Neutrophil (primary cell): Measurements from ENCODE around the gene RPGRIP1.
"Not testable (repeated sequence)": the region's sequence is repeated elsewhere in the genome, so short reads cannot be mapped to it uniquely, and the experiment has no call there.

Experiments used
- H3K27ac ChIP-seq: fragments of 200-600 bp; sonication (generic); 2 replicates; pipeline ENCODE4 v1.5.1; 2016; ENCODE audit warnings: mild to moderate bottlenecking, moderate library complexity
- H3K27me3 ChIP-seq: fragments of 200-600 bp; sonication (generic); 2 replicates; pipeline ENCODE4 v1.6.0; 2016; ENCODE audit warnings: mild to moderate bottlenecking
- H3K36me3 ChIP-seq: fragments of 200-600 bp; sonication (generic); 2 replicates; pipeline ENCODE4 v1.5.1; 2017
- H3K4me1 ChIP-seq, 2 experiments: fragments of 200-600 bp in 1 of 2; sonication (generic) in 1 of 2; 1 replicate in 1 of 2; 2 replicates in 1 of 2; pipeline versions ENCODE4 v1.5.1 to v1.6.1; 2013 to 2016; ENCODE audit warnings: low read depth in 1 of 2, low read length in 1 of 2, mild to moderate bottlenecking in 1 of 2, moderate library complexity in 1 of 2; ENCODE audit not compliant: control insufficient read depth in 1 of 2, insufficient read depth in 1 of 2
- H3K4me3 ChIP-seq, 2 experiments: fragments of 200-600 bp in 1 of 2; sonication (generic) in 1 of 2; 1 replicate in 1 of 2; 2 replicates in 1 of 2; pipeline ENCODE4 v1.5.1; 2013 to 2016; ENCODE audit warnings: low read depth in 1 of 2, low read length in 1 of 2, mild to moderate bottlenecking in 1 of 2, moderate library complexity in 1 of 2
- H3K9me3 ChIP-seq: fragments of 200-600 bp; sonication (generic); 2 replicates; pipeline ENCODE4 v1.5.1; 2016
- CTCF ChIP-seq: fragments of 200-600 bp; sonication (generic); IDR thresholded peaks from 2 replicates; pipeline ENCODE4 v1.5.1; 2016; ENCODE audit warnings: antibody characterized with exemption

Gene RPGRIP1

GRCh38 chr14:21287168-21287567 lies 7.3 kb downstream of the RPGRIP1 start:
- Histone ChIP-seq H3K27ac (no peak overlapping the region), H3K36me3 (no peaks in the 10 kb centered on the region), H3K4me1 (no peaks in the 10 kb centered on the region), H3K27me3 (no peaks in the 10 kb centered on the region), H3K9me3 (no peaks in the 10 kb centered on the region), H3K4me3 (no peak overlapping the region)
- no peak for TF ChIP-seq CTCF

GRCh38 chr14:21294026-21294425 lies 14.1 kb downstream of the RPGRIP1 start:
- H3K4me1 ChIP-seq, H3K27me3 ChIP-seq, H3K36me3 ChIP-seq, H3K4me3 ChIP-seq, H3K9me3 ChIP-seq, H3K27ac ChIP-seq: not testable (repeated sequence)

GRCh38 chr14:21298358-21298757 lies 18.5 kb downstream of the RPGRIP1 start:
- TF ChIP-seq CTCF: no peak
- Histone ChIP-seq H3K4me3 (no peak overlapping the region), H3K27me3 (peaks cover 44% of the 10 kb centered on the region), H3K9me3 (no peaks in the 10 kb centered on the region), H3K4me1 (peaks cover 0 to 4% of the 10 kb centered on the region in 2 experiments), H3K27ac (no peak overlapping the region), H3K36me3 (no peaks in the 10 kb centered on the region)

GRCh38 chr14:21299562-21300130 lies 19.8 kb downstream of the RPGRIP1 start:
- H3K27ac ChIP-seq: no peak overlapping the region
- H3K36me3 ChIP-seq: no peaks in the 10 kb centered on the region
- peaks cover 44% of the 10 kb centered on the region for H3K27me3 ChIP-seq
- TF ChIP-seq CTCF: no peak
- no peaks in the 10 kb centered on the region for H3K9me3 ChIP-seq
- no peak overlapping the region for H3K4me3 ChIP-seq
- peaks cover 0 to 4% of the 10 kb centered on the region in 2 experiments for H3K4me1 ChIP-seq

GRCh38 chr14:21300892-21301291 lies 21.0 kb downstream of the RPGRIP1 start:
- Histone ChIP-seq H3K36me3 (no peaks in the 10 kb centered on the region), H3K4me3 (no peak overlapping the region), H3K27ac (no peak overlapping the region), H3K9me3 (no peaks in the 10 kb centered on the region), H3K4me1 (peaks cover 0 to 4% of the 10 kb centered on the region in 2 experiments), H3K27me3 (peaks cover 44% of the 10 kb centered on the region)
- no peak for TF ChIP-seq CTCF

GRCh38 chr14:21302013-21302835 lies 22.3 kb downstream of the RPGRIP1 start:
- Histone ChIP-seq H3K36me3 (no peaks in the 10 kb centered on the region), H3K27ac (no peak overlapping the region), H3K4me3 (no peak overlapping the region), H3K9me3 (no peaks in the 10 kb centered on the region), H3K27me3 (peaks cover 44% of the 10 kb centered on the region), H3K4me1 (peaks cover 0 to 4% of the 10 kb centered on the region in 2 experiments)
- TF ChIP-seq CTCF: no peak

- not testable (repeated sequence) for H3K4me1 ChIP-seq, H3K9me3 ChIP-seq, H3K4me3 ChIP-seq, H3K27ac ChIP-seq, H3K36me3 ChIP-seq
- H3K27me3 ChIP-seq: peaks cover 44% of the 10 kb centered on the region
Measured at GRCh38 chr14:21302836-21303140, 22.9 kb downstream of the RPGRIP1 start.
